Stimulated activated naive B cell treated with anti-CD40 and anti-IgM and Interleukin-4, amounts not matched to agents 10 μg/mL and 1 μg/mL and 100 μg/mL, for 72 hours (primary cell): ENCODE data around the gene ZFHX2.

ENCODE experiments used
- ATAC-seq, 2 donors: fragments of 150-1000 bp; cut with Tn5 transposase; replicated peaks; 2 replicates each; pipeline ENCODE4 v1.10.0; 2021; ENCODE audit warnings: moderate library complexity in 1 of 2
- DNase-seq: peaks from one replicate; pipeline ENCODE4 v3.0.0; 2021
- H3K27ac Mint-ChIP-seq: one replicate; pipeline ENCODE4 v1.8.0; 2022; ENCODE audit warnings: mild to moderate bottlenecking, mixed read lengths
- H3K27me3 Mint-ChIP-seq, 2 donors: one replicate each; pipeline ENCODE4 v1.8.0; 2022; ENCODE audit warnings: mixed read lengths in 2 of 2
- H3K36me3 Mint-ChIP-seq, 2 donors: one replicate each; pipeline ENCODE4 v1.8.0; 2022; ENCODE audit warnings: mixed read lengths in 2 of 2, mild to moderate bottlenecking in 1 of 2
- H3K4me1 Mint-ChIP-seq, 2 donors: one replicate each; pipeline ENCODE4 v1.8.0; 2022; ENCODE audit warnings: mixed read lengths in 2 of 2, mild to moderate bottlenecking in 1 of 2
- H3K4me3 Mint-ChIP-seq, 2 donors: one replicate each; pipeline ENCODE4 v1.8.0; 2022; ENCODE audit warnings: mild to moderate bottlenecking in 2 of 2, mixed read lengths in 2 of 2, moderate library complexity in 1 of 2
- H3K9me3 Mint-ChIP-seq, 2 donors: one replicate each; pipeline ENCODE4 v1.8.0; 2022; ENCODE audit warnings: mixed read lengths in 2 of 2, mild to moderate bottlenecking in 1 of 2

The ZFHX2 gene

DNA sequence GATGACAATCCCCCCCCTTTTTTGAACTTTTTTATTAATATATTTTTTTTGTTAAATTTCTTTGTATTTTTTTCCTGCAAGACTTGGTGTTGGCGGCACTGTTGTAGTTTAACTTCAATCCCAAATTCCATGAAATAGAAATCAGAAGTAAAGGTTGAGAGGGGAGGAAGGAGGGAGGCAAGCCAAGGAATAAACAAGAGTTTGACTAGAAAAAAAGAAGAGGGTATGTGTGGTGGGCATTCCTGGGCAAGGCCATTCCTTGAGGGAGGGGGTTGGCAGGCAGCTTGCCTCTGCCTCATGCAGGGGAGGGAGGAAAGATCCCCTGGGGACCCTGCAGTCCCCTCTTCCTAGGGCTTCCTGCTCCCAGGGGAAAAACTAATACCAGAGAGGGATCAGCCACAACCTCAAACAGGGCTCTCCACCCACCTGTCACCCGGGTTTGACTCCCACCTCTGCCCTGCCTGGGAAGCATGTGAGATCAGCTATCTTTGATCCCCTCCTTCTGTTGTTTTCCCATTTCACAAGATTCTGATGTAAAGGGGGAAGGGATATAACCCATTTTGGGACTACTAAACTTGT lies 16.5 kb upstream of the ZFHX2 start:
- ATAC-seq (no peak), DNase-seq (no peak)
- Mint-ChIP-seq H3K9me3 (no peaks in the 10 kb centered on the region), H3K36me3 (peaks cover 14 to 24% of the 10 kb centered on the region in 2 donors), H3K4me3 (peak overlapping the region; percentile 96 to 98), H3K27ac (peak overlapping the region; percentile 98), H3K4me1 (peaks cover 34 to 36% of the 10 kb centered on the region in 2 donors), H3K27me3 (peaks cover 18 to 21% of the 10 kb centered on the region in 2 donors)

DNA sequence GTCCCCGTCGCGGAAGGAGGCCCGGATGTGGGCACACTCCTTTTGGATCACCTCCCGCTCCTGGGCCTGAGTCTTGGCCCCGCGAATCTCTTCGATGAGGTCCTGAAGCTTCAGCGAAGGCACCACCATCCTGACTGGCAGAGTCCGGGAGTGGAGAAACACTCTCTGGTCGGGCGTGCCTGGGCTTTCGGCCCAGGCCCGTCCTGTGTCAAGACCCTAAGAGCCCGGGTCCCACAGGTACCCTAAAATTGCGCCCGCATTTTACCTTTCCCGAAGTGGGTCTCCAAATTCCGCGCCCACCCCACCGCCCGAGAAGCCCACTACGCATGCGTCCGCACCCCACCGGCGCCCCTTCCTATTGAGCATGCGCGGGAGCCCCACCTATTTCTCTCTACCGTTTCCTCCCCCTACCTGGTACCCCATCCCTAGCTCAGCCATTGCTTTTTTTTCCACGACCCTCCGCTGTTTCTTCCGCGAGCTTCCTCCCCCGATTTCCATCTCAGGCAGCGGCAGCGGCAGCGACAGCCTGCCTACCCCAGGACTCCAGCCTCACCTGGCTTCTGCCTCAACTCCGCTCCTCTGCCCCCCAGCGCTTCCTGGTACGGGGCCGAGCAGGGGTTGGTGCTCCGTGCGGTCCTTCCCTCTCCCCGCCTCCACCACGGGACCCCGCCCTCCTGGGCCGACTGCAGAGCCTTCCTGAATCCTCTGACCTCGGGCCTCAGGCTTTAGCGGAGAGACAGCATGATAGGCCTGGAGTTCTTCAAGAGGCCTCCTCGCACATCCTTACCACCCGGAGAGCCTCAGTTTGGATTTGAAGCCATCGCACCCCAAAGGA lies 15.8 kb upstream of the ZFHX2 start, which contains the start of gene AP1G2:
TSS of gene AP1G2 (minus strand) at position 606 of the 835 bp plus-strand sequence. CDS start at position 129, 477 bp downstream.
- Mint-ChIP-seq H3K9me3 (no peaks in the 10 kb centered on the region), H3K36me3 (peaks cover 19 to 29% of the 10 kb centered on the region in 2 donors), H3K27me3 (peaks cover 11 to 14% of the 10 kb centered on the region in 2 donors), H3K4me1 (peaks cover 33 to 37% of the 10 kb centered on the region in 2 donors), H3K4me3 (peak within 1 kb of the TSS; percentile 96 to 98), H3K27ac (peak within 1 kb of the TSS; percentile 98)
- ATAC-seq, result peak; percentile 96
- peak; percentile 89 for DNase-seq

DNA sequence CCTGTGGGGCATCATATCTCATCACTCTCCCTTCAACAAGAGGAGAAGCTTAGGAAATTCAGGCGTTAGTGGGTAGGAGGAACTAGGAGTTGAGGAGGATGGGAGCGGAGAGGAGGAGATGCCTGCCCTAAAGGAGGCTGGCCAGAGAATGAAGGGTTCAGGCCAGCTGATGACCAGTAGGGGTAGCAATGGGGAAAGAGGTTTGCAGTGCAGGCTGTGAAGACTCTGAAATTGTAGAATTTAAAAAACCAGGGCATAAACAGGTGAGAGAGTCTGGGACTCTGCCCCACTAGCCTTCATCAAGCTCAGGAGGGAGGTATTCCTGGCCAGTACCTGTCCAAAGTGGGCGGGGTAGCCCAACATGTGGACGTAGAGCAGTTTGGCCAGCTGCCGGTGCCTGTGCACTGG lies 15.2 kb upstream of the ZFHX2 start:
- H3K4me3 Mint-ChIP-seq, result peak overlapping the region; percentile 96 to 98
- H3K4me1 Mint-ChIP-seq, result peaks cover 35 to 37% of the 10 kb centered on the region in 2 donors
- peak in 1 of 2 donors; percentile 12 for ATAC-seq
- H3K9me3 Mint-ChIP-seq, result no peaks in the 10 kb centered on the region
- H3K27ac Mint-ChIP-seq, result peak overlapping the region; percentile 98
- DNase-seq, result no peak
- peaks cover 24 to 30% of the 10 kb centered on the region in 2 donors for H3K36me3 Mint-ChIP-seq
- H3K27me3 Mint-ChIP-seq, result peaks cover 5 to 8% of the 10 kb centered on the region in 2 donors

DNA sequence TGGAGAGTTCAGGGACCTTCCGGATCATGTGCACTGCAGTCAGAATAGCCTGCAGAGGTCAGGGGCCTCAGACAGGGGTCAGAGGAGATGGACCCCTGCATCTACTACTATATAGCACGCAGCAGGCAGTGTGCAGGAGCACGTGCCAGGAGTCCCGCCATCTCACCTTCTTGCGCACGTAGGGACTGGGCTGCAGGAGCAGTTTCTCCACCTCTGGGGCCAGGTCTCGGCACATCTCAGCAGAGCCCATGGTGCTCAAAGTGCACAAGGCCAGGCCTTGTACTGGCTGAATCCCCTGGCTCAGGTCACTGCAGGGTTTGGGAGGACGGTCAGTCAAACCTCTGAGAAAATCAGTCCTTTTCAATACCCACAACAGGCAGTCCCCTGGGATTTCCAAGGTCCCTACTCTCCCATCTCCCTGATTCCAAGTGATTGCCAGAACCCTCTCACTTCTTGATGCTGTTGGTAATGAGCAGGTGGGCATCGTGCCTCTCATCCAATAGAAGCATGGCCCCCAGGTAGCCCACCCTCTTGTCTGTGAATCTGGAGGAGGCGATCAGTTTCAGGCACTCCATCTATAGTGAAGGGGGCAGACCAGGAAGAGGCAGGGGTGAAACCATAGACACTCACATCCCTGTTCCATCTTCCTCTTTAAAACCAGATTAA lies 14.7 kb upstream of the ZFHX2 start:
- Mint-ChIP-seq H3K4me3 (peak overlapping the region; percentile 96 to 98), H3K27ac (peak overlapping the region; percentile 98), H3K4me1 (peaks cover 37 to 42% of the 10 kb centered on the region in 2 donors), H3K36me3 (peaks cover 28 to 35% of the 10 kb centered on the region in 2 donors), H3K27me3 (peaks cover 0 to 3% of the 10 kb centered on the region in 2 donors), H3K9me3 (no peaks in the 10 kb centered on the region)
- DNase-seq, result no peak
- ATAC-seq, result no peak

DNA sequence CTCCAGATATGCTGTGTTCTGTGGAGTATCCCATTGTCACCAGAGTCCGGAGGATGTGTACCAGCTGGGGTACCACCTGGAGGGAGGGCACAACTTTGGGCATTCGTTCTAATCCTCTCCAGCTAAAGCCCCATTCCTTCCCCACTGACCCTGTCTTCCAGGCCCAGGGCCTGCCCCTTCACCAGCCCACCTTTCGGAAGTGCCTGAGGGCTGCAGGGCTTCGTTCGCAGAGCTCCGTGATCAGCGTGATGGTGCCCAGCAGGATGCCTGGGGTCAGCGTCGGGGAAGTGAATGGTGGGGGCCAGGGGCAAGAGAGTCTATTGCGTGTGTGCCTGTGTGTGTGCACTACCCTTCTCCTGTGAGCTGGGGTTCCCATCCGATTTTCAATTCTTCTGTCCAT lies 14.1 kb upstream of the ZFHX2 start:
- DNase-seq, result no peak
- Mint-ChIP-seq H3K4me1 (peaks cover 40 to 47% of the 10 kb centered on the region in 2 donors), H3K4me3 (peak overlapping the region in 1 of 2 donors; percentile 26), H3K9me3 (no peaks in the 10 kb centered on the region), H3K27ac (no peak overlapping the region), H3K36me3 (peaks cover 33 to 39% of the 10 kb centered on the region in 2 donors), H3K27me3 (no peaks in the 10 kb centered on the region)
- no peak for ATAC-seq

DNA sequence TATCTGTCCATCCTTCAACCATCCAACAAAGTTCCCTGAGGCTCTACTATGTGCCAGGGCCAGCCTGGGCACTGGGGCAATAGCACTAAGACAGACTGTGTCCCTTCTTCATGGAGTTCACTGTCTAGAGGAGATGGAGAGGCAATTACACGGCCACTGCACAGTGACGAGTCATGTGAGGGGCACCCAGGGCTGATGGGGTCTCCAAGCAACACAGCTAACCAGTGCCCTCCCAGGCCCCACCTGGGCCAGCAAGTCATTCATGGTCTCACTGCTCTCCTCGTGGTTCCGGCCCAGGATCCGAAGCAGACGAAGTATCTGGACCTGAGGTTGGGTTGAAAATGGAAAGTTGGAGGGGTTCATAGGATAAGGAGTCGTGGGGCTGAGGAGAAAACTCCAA lies 13.3 kb upstream of the ZFHX2 start:
- DNase-seq (no peak), ATAC-seq (no peak)
- peaks cover 44 to 52% of the 10 kb centered on the region in 2 donors for H3K4me1 Mint-ChIP-seq
- peak overlapping the region; percentile 42 for H3K27ac Mint-ChIP-seq
- H3K36me3 Mint-ChIP-seq, result peaks cover 38 to 46% of the 10 kb centered on the region in 2 donors
- H3K27me3 Mint-ChIP-seq, result no peaks in the 10 kb centered on the region
- no peaks in the 10 kb centered on the region for H3K9me3 Mint-ChIP-seq
- H3K4me3 Mint-ChIP-seq, result no peak overlapping the region

DNA sequence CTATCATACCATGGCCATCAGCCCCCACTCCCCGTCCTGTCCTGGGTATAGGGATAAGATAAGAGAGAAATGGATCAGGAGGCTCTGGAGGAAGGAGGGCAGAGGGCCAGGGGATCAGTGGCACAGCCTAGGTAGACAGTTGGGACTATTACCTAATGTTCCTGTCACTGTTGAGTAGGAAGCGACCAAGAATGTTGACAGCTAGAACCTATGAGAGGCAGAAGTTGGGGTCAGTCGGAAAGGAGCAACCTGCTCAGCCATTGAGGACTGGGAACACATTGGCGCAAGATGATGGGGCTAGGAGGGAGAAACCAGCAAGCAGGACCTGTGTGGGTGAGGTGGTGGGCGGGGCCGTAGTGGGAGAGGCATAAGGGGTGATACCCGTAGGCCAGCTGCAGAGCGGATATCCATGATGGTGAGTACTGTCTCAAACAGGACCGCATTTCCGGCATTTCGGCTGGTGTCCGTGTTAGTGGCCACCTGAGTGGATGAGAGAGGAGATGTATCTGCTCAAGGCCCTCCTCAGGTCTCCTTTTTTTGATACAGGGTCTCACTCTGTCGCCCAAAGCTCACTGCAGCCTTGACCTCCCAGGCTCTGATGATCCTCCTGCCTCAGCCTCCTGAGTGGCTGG lies 12.7 kb upstream of the ZFHX2 start:
- ATAC-seq, result no peak
- Mint-ChIP-seq H3K36me3 (peaks cover 43 to 50% of the 10 kb centered on the region in 2 donors), H3K27ac (peak overlapping the region; percentile 83), H3K4me3 (no peak overlapping the region), H3K9me3 (no peaks in the 10 kb centered on the region), H3K4me1 (peaks cover 48 to 58% of the 10 kb centered on the region in 2 donors), H3K27me3 (no peaks in the 10 kb centered on the region)
- DNase-seq, result no peak

DNA sequence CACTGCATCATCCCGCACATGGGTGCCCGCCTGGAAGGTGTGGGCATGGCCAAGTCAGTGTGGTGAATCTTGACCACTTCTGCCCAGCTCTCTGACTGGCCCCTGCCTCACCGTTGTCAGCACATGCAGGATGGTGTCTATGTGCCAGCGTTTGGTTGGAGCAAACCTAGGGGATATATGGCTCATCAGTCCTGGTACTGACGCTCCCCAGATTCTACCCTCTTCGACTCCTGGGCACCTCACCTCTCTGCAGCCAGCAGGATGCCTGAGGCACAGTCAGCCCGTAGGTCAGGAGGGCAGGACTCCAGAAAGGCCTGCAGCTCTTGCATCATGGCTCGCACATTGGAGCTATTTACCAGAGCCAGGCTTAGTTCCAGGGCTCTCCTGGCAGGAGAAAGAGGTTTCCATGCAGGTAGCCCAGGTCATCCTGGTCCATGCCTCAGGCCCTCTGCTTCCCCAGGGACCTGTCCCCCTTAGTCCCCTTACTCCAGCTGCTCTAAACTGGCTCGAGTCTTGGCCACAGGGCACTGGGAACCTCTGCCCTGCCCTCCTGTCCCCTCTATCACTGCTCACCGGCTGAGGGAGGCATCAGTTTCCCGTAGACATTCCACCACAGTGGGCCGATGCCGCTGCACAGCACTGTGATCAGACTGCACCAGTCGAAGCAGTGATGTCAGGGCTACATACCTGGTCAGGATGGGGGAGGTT lies 12.1 kb upstream of the ZFHX2 start:
- Mint-ChIP-seq H3K4me1 (peaks cover 48 to 60% of the 10 kb centered on the region in 2 donors), H3K27ac (peak overlapping the region; percentile 83), H3K27me3 (no peaks in the 10 kb centered on the region), H3K9me3 (no peaks in the 10 kb centered on the region), H3K4me3 (no peak overlapping the region), H3K36me3 (peaks cover 43 to 55% of the 10 kb centered on the region in 2 donors)
- DNase-seq (no peak), ATAC-seq (no peak)

DNA sequence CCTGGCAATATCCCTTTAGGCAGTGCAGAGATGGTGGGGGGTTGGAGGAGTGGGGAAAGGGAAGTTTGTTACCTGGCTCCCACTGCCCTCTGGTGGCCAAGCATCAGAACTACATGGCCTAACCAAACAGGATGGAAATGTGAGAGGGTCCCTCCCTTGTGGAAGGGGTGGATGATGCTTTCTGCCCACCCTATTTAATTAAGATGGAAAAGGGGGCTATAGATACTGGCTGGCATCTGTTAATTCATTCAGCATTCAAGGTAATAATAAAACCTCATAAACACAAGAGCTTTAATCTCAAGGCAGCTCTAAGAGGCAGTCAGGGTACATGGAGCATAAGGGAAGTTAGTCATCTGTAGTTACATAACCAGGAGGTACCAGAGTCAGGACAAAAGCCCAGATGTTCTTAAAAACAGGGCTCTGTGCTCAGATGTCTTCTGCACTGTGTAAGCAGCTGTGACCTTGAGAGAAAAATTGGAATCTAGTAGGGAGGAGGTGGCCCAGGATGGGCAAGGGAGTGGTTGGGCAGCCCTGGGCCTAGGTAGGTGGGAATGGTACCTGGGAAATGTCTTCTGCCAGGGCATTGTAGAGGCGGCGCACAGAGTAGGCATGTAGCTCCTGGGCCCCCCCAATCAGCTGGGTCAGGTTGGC lies 11.4 kb upstream of the ZFHX2 start:
- no peaks in the 10 kb centered on the region for H3K27me3 Mint-ChIP-seq
- no peak overlapping the region for H3K4me3 Mint-ChIP-seq
- H3K4me1 Mint-ChIP-seq, result peaks cover 46 to 60% of the 10 kb centered on the region in 2 donors
- no peaks in the 10 kb centered on the region for H3K9me3 Mint-ChIP-seq
- DNase-seq (no peak), ATAC-seq (peak in 1 of 2 donors; percentile 23)
- H3K27ac Mint-ChIP-seq, result peak overlapping the region; percentile 68
- peaks cover 43 to 55% of the 10 kb centered on the region in 2 donors for H3K36me3 Mint-ChIP-seq

DNA sequence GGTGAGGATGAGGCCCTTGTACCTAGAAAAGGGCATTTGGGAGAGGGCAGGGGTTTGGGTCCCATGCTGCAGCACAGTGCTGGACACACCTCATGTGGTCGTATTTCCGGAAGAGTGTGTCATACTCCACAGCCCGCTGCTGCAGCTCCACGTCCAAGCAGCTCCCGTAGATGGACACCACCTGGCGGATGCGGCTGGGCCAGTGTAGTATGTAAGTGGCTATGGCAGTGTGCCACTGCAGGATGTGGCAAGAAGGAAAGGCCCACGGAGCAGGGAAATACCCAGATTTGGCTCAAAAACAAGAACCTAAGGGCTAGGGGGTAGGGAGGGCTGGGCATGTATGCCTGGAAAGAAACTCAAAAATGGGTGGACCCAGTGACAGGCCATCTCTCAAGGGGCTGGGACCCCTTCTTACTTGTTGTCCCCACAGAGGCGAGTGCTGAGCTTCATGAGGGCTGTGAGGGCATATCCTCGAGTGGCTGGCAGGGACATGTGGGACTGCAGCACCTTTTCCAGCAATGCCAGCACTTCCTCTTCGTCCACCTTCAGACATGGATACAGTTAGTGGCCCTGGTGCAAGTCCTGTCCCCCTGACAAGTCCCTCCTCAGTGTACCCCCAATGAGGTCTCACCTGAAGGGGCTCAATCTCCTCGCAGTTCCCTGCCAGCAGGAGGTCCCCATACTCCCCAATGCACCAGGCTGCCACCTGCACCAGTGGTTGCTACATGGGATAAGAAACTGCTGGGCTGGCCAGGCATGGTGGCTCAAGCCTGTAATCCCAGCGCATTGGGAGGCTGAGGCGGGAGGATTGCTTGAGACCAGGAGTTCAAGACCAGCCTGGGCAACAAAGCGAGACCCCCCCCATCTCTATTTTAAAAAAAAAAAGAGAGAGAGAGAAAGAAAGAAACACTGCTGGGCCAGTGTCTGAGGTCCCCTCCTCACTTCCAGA lies 10.6 kb upstream of the ZFHX2 start:
- Mint-ChIP-seq H3K9me3 (no peaks in the 10 kb centered on the region), H3K27me3 (no peaks in the 10 kb centered on the region), H3K4me3 (no peak overlapping the region), H3K36me3 (peaks cover 43 to 55% of the 10 kb centered on the region in 2 donors), H3K4me1 (peaks cover 46 to 68% of the 10 kb centered on the region in 2 donors), H3K27ac (peak overlapping the region; percentile 68)
- ATAC-seq (no peak), DNase-seq (no peak)

DNA sequence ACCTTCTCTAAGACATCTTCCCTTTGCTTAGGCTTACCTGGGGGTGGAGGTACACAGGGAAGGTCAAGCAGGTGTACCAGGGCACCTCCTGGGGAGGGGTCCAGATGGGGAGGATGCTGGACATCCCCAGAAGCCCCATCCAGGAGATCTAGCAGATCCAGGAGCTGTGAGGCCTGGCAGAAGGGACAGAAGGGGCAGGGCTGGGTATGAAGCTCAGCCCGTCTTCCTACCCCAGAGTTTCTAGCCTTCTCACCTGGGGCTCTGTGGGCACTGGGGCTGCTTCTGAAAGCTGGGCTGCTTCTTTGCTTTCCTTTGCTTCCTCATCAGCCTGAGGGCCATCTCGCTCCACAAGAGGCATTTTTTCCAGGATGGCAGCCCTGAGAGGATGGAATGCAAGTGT lies 9.7 kb upstream of the ZFHX2 start:
- Mint-ChIP-seq H3K27me3 (no peaks in the 10 kb centered on the region), H3K4me1 (peaks cover 47 to 70% of the 10 kb centered on the region in 2 donors), H3K9me3 (no peaks in the 10 kb centered on the region), H3K27ac (no peak overlapping the region), H3K36me3 (peaks cover 43 to 60% of the 10 kb centered on the region in 2 donors), H3K4me3 (no peak overlapping the region)
- DNase-seq (no peak), ATAC-seq (no peak)

DNA sequence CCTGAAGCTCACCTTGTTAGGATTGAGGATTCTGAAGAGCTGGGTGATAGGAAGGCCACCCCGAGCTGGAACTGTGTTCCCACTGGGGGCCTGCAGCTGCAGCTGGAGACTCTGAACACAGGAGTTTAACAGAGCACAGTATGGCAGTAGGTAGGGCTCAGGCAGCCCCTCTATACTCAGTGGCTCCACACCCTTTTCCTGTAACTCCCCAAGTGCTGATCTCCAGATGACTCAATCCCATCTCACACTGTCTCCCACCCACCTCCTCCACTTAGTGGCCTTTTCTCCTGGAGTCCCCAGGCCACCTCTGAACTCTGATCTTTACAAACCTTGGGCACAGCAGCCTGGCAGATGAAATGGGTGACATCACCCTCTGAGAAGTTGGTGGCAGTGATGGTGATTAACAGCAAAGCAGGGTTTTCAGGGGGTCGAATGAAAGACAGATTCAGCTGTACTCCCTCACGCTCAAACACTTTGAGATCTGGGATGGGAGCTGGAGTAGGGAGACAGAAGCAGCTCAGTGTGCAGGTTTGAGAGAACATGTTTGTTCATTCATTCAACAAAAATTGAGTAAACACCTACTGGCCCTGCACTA lies 8.5 kb upstream of the ZFHX2 start:
- Mint-ChIP-seq H3K27ac (no peak overlapping the region), H3K27me3 (no peaks in the 10 kb centered on the region), H3K36me3 (peaks cover 36 to 55% of the 10 kb centered on the region in 2 donors), H3K9me3 (no peaks in the 10 kb centered on the region), H3K4me1 (peaks cover 48 to 72% of the 10 kb centered on the region in 2 donors), H3K4me3 (no peak overlapping the region)
- no peak for DNase-seq
- no peak for ATAC-seq
